ENCODE measurements around the gene MRPL9.

The MRPL9 gene

GRCh38 chr1:151720974-151721787 is 42.1 kb downstream of the MRPL9 start, which contains the start of gene RIIAD1:
Gene RIIAD1 (plus strand): TSS chr1:151721522. CDS start chr1:151721537, 15 bp downstream.
- peak; percentile 7 for DNase-seq (ENCODE audit: low read depth)
- peak within 1 kb of the TSS; percentile 34 for H3K4me3 ChIP-seq (ENCODE audit: control insufficient read depth, low read depth, low read length)

GRCh38 chr1:151720554-151720953 is 42.7 kb downstream of the MRPL9 start:
- no peak overlapping the region for H3K4me3 ChIP-seq (ENCODE audit: control insufficient read depth, low read depth, low read length)
- TF ChIP-seq CTCF (conservative IDR thresholded peaks at IDR 0.05; ENCODE audit: control insufficient read depth, insufficient read depth, low read depth, low read length), result no peak
- no peak for DNase-seq (ENCODE audit: low read depth)

More at GRCh38 chr1:151720974-151721787, 42.1 kb downstream of the MRPL9 start, which contains the start of gene RIIAD1:
- no peak for TF ChIP-seq CTCF (conservative IDR thresholded peaks at IDR 0.05; ENCODE audit: control insufficient read depth, insufficient read depth, low read depth, low read length)

DNA sequence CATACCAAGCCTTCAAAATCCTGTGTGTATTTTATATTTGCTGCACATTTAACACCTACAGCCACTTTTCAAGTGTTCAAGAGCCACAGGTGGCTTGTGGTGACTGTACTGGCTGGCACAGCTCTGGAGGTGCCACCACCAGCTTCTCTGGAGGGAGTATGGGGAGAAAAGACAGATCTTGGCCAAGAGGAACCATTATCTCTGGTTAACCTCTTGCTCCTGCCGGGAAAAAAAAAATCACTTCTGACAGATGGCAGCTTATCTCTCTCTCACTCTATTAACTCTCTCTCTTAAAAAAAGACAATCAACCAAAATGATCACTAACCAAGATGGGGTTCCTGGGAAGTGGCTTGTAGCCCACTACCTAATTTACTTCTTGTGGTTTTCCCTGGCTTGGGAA is 43.2 kb downstream of the MRPL9 start:
- DNase-seq (ENCODE audit: low read depth), result no peak
- no peak for TF ChIP-seq CTCF (conservative IDR thresholded peaks at IDR 0.05; ENCODE audit: control insufficient read depth, insufficient read depth, low read depth, low read length)
- no peak overlapping the region for H3K4me3 ChIP-seq (ENCODE audit: control insufficient read depth, low read depth, low read length)

- no peak for DNase-seq (ENCODE audit: low read depth)
- H3K4me3 ChIP-seq (ENCODE audit: control insufficient read depth, low read depth, low read length), result no peak overlapping the region
- no peak for TF ChIP-seq CTCF (conservative IDR thresholded peaks at IDR 0.05; ENCODE audit: control insufficient read depth, insufficient read depth, low read depth, low read length)
Observed at GRCh38 chr1:151718666-151719065, 44.6 kb downstream of the MRPL9 start.

DNA sequence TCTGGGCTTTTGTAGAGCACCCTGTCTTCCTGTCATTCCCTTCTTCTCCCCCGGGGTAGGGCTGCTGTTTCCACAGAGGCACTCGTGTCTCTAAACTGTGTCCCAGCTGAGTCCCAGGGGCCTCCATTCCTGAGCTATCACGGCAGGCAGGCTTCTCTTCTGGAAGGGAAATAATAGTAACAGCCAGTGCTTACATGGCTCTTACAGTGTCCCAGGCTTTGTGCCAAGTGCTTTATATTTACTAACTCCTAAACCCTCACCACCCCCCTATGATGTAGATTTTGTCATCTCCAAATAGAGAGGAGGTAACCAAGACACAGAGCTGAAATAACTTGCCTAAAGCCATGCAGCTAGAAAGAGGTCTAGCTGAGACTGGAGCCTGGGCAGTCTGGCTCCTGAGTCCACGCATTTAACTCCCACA is 45.3 kb downstream of the MRPL9 start:
- TF ChIP-seq CTCF (conservative IDR thresholded peaks at IDR 0.05; ENCODE audit: control insufficient read depth, insufficient read depth, low read depth, low read length), result no peak
- H3K4me3 ChIP-seq (ENCODE audit: control insufficient read depth, low read depth, low read length), result no peak overlapping the region
- peak; percentile 13 for DNase-seq (ENCODE audit: low read depth)

DNA sequence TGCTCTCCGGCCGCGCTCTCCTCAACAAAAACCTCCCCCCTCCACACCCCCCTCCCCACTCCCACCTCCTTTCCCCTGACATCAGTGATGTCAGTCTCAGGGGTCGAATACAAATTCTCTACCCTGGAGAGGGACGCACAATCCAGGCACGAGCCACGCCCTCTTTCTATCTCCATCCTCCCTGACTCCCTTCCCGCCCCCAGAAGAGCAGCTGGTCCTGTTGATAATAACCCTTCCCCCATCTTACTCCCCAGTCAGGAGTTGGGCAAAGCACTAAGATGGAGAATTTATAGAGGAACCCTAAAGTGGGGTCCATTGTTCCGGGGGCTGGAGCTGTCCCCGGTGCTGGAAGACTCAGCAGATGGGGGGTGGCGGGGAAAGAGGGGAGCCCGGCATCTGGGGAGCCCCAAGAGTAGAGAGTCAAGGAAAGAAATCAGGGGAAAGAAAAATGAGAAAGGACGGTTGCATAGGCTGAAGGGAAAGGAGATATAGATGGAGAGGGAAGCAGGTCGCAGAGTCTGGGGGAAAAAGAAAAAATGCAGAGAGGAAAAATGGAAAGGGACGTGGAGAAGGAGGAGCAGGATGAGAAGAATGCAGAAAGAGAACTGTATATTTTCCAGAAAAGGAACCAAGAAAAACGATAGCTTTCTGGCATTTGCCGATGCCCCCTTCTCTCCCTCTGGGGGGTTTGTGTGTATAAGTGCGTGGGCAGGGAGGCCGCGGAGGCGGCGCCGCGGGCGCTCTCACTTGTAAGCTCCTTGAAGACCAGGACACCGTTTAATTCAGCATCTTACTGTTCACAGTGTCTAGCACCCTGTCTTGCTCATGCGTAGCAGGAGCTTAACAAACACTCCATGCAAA is 46.3 kb downstream of the MRPL9 start, which contains the start of gene CELF3:
Gene CELF3, minus strand, starts transcription at position 33 of the 861 bp plus-strand sequence. CDS start 783 bp downstream, outside the sequence.
- DNase-seq (ENCODE audit: low read depth), result no peak
- H3K4me3 ChIP-seq (ENCODE audit: control insufficient read depth, low read depth, low read length), result no peak within 1 kb of the TSS
- TF ChIP-seq CTCF (conservative IDR thresholded peaks at IDR 0.05; ENCODE audit: control insufficient read depth, insufficient read depth, low read depth, low read length), result no peak

Data from fibroblast of mammary gland (primary cell).